ENCODE data around the gene CALN1.

CALN1 gene

DNA sequence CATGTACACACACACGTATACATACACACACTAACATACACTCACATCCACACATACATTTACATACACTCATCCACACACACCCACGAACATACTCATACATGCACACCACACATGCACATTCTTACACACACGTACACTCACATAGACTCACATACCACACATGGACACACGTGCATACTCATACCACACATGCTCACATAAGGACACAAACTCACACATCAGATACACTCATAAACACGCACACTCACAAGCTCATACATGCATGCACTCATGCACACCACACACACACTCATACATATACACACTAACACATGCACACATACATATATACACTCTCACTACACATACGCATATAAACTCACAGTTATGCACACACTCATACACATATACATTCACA is 1.2 kb upstream of the CALN1 start:
- TF ChIP-seq FOXP2 (optimal IDR thresholded peaks at IDR 0.05; ENCODE audit: borderline replicate concordance, extremely low read depth, extremely low read length, insufficient read depth) (no peak), POLR2AphosphoS5 (IDR thresholded peaks at IDR 0.05; ENCODE audit: low read depth, low read length) (no peak), SIN3A (IDR thresholded peaks at IDR 0.05; ENCODE audit: borderline replicate concordance, insufficient read depth, low read length) (no peak), TAF1 (IDR thresholded peaks at IDR 0.05; ENCODE audit: borderline replicate concordance, insufficient read depth, low read length) (no peak)
- TF ChIP-seq, protein P1, sequence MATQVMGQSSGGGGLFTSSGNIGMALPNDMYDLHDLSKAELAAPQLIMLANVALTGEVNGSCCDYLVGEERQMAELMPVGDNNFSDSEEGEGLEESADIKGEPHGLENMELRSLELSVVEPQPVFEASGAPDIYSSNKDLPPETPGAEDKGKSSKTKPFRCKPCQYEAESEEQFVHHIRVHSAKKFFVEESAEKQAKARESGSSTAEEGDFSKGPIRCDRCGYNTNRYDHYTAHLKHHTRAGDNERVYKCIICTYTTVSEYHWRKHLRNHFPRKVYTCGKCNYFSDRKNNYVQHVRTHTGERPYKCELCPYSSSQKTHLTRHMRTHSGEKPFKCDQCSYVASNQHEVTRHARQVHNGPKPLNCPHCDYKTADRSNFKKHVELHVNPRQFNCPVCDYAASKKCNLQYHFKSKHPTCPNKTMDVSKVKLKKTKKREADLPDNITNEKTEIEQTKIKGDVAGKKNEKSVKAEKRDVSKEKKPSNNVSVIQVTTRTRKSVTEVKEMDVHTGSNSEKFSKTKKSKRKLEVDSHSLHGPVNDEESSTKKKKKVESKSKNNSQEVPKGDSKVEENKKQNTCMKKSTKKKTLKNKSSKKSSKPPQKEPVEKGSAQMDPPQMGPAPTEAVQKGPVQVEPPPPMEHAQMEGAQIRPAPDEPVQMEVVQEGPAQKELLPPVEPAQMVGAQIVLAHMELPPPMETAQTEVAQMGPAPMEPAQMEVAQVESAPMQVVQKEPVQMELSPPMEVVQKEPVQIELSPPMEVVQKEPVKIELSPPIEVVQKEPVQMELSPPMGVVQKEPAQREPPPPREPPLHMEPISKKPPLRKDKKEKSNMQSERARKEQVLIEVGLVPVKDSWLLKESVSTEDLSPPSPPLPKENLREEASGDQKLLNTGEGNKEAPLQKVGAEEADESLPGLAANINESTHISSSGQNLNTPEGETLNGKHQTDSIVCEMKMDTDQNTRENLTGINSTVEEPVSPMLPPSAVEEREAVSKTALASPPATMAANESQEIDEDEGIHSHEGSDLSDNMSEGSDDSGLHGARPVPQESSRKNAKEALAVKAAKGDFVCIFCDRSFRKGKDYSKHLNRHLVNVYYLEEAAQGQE (IDR thresholded peaks at IDR 0.05; ENCODE audit: insufficient read depth in 1 of 2, low read depth in 2 of 2, low read length in 2 of 2) = no peak

DNA sequence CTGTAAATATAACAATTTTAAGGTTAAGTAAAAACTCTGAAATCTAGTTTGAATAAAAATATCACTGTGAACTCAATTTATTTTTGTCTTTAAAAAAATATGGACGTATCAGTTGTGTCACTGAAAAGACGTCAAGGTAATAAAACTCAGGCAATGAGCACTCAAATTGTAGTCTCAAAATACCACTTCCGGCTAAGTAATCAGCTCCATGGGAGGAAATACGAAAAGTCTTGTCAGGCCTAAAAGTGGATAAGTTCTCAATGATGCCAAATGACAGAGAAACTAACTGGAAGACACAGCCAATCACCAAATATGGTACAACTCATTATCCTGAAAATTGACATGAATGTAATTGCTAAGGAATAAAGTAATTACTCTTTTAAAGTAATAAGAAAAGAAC is 719 bp downstream of the CALN1 start:
- TF ChIP-seq, protein P1 (IDR thresholded peaks at IDR 0.05; ENCODE audit: insufficient read depth in 1 of 2, low read depth in 2 of 2, low read length in 2 of 2) = no peak
- TF ChIP-seq FOXP2 (optimal IDR thresholded peaks at IDR 0.05; ENCODE audit: borderline replicate concordance, extremely low read depth, extremely low read length, insufficient read depth) (no peak), POLR2AphosphoS5 (IDR thresholded peaks at IDR 0.05; ENCODE audit: low read depth, low read length) (no peak), TAF1 (IDR thresholded peaks at IDR 0.05; ENCODE audit: borderline replicate concordance, insufficient read depth, low read length) (no peak), SIN3A (IDR thresholded peaks at IDR 0.05; ENCODE audit: borderline replicate concordance, insufficient read depth, low read length) (no peak)

DNA sequence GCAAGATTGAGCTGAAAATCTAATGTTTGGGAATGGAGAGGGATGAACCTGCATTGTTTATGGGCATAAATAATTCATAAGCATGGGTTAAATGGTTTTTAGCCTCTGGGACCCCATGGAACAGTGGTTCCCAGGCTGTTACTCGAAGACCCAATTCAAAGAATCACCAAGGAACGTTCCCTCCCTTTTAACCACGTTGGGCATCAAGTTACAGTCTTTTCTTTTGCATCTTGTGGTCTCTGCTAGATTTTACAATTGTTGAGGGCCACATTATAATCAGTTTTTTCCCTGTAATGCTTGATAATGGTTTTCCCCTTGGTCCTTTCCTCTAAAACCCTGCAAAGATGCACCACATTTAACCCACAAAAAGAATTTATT is 2.5 kb downstream of the CALN1 start:
- TF ChIP-seq TAF1 (IDR thresholded peaks at IDR 0.05; ENCODE audit: borderline replicate concordance, insufficient read depth, low read length) (no peak), FOXP2 (optimal IDR thresholded peaks at IDR 0.05; ENCODE audit: borderline replicate concordance, extremely low read depth, extremely low read length, insufficient read depth) (no peak), SIN3A (IDR thresholded peaks at IDR 0.05; ENCODE audit: borderline replicate concordance, insufficient read depth, low read length) (no peak), POLR2AphosphoS5 (IDR thresholded peaks at IDR 0.05; ENCODE audit: low read depth, low read length) (no peak)
- TF ChIP-seq, protein P1 (IDR thresholded peaks at IDR 0.05; ENCODE audit: insufficient read depth in 1 of 2, low read depth in 2 of 2, low read length in 2 of 2) = no peak

DNA sequence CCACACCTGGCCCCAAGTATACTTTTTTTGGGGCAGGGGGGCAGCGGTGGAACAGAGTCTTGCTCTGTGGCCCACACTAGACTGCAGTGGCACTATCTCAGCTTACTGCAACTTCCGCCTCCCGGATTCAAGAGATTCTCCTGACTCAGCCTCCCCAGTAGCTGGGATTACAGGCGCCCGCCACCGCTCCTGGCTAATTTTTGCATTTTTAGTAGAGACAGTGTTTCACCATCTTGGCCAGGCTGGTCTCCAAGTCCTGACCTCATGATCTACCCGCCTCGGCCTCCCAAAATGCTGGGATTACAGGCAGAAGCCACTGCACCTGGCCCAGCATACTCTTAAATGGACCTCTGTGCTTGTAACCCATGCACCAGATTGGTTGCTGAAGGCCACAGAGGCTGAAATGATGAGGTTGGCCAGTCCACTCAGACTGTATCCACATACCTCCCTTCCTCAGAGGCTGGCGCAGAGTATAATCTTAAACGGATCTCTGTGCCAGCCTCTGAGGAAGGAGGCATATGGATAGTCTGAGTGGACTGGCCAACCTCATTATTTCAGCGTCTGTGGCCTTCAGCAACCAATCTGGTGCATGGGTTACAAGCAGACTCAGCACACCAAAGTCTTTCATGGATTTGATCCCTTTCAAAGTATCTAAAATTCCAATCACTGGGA is 3.0 kb downstream of the CALN1 start:
- TF ChIP-seq, protein P1 (IDR thresholded peaks at IDR 0.05; ENCODE audit: insufficient read depth in 1 of 2, low read depth in 2 of 2, low read length in 2 of 2) = no peak
- TF ChIP-seq FOXP2 (optimal IDR thresholded peaks at IDR 0.05; ENCODE audit: borderline replicate concordance, extremely low read depth, extremely low read length, insufficient read depth) (no peak), TAF1 (IDR thresholded peaks at IDR 0.05; ENCODE audit: borderline replicate concordance, insufficient read depth, low read length) (no peak), POLR2AphosphoS5 (IDR thresholded peaks at IDR 0.05; ENCODE audit: low read depth, low read length) (no peak), SIN3A (IDR thresholded peaks at IDR 0.05; ENCODE audit: borderline replicate concordance, insufficient read depth, low read length) (no peak)
